HL-60 (cell line): ENCODE data around the gene HMGCS2.

Experiments used
- DNase-seq, 2 experiments: peaks; one replicate each; pipeline ENCODE4 v3.0.0-alpha.2; 2010 to 2020; ENCODE audit warnings: low read depth in 1 of 2, low spot score in 1 of 2
- H3K27ac ChIP-seq: fragments of 250-450 bp; sonication (Bioruptor Pico); replicated peaks from 2 replicates; pipeline ENCODE4 v1.5.1; 2020; ENCODE audit warnings: mild to moderate bottlenecking, moderate library complexity
- H3K27me3 ChIP-seq: fragments of 250-450 bp; sonication (Bioruptor Pico); 2 replicates; pipeline ENCODE4 v1.5.1; 2021; ENCODE audit warnings: mild to moderate bottlenecking, moderate library complexity; ENCODE audit not compliant: insufficient read depth, poor library complexity, severe bottlenecking
- H3K4me3 ChIP-seq: replicated peaks from 2 replicates; pipeline ENCODE4 v1.5.1; 2011; ENCODE audit warnings: mild to moderate bottlenecking, control low read depth, low read length; ENCODE audit not compliant: insufficient read depth
- CTCF ChIP-seq: IDR thresholded peaks from one replicate; pipeline ENCODE4 v1.5.1; 2011; ENCODE audit warnings: low read length, control low read depth, inconsistent platforms; ENCODE audit not compliant: insufficient read depth
- GABPA ChIP-seq: IDR thresholded peaks from 2 replicates; pipeline ENCODE4 v1.6.1; 2012; ENCODE audit warnings: low read depth
- POLR2AphosphoS5 ChIP-seq: IDR thresholded peaks from 2 replicates; pipeline ENCODE4 v1.6.1; 2012; ENCODE audit warnings: low read depth
- REST ChIP-seq: IDR thresholded peaks from 2 replicates; pipeline ENCODE4 v1.6.1; 2012; ENCODE audit warnings: low read depth; ENCODE audit not compliant: insufficient replicate concordance
- SPI1 ChIP-seq: IDR thresholded peaks from 2 replicates; pipeline ENCODE4 v1.6.1; 2012; ENCODE audit warnings: low read depth, mild to moderate bottlenecking, borderline replicate concordance

Gene HMGCS2

GRCh38 chr1:119702384-119702783 lies 66.3 kb downstream of the HMGCS2 start:
- H3K27ac ChIP-seq = no peak overlapping the region
- no peaks in the 10 kb centered on the region for H3K27me3 ChIP-seq
- no peak overlapping the region for H3K4me3 ChIP-seq
- peak; percentile 23 to 50 for DNase-seq
- TF ChIP-seq REST (no peak), CTCF (no peak), GABPA (no peak), SPI1 (peak; percentile 79)

GRCh38 chr1:119701659-119702058 lies 67.0 kb downstream of the HMGCS2 start:
- no peak overlapping the region for H3K4me3 ChIP-seq
- H3K27me3 ChIP-seq = no peaks in the 10 kb centered on the region
- no peak overlapping the region for H3K27ac ChIP-seq
- TF ChIP-seq SPI1 (no peak), REST (no peak), CTCF (no peak), POLR2AphosphoS5 (no peak), GABPA (no peak)
- DNase-seq = no peak

DNA sequence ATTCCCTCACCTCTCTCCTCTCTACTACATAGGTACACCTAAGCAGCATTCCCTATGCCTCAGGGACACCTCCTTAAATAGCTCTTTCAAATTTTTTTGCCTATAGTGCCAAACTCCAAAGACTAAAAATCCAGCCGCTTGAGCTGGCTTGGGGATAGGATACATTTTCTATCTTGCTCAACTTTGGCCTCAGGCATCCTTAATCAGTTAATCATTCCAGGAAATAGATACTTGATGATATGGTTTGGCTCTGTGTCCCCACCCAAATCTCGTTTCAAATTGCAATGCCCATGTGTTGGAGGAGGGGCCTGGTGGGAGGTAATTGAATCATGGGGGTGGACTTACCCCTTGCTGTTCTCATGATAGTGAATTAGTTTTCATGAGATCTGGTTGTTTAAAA lies 68.4 kb downstream of the HMGCS2 start:
- Histone ChIP-seq H3K27ac (no peak overlapping the region), H3K4me3 (no peak overlapping the region), H3K27me3 (no peaks in the 10 kb centered on the region)
- TF ChIP-seq POLR2AphosphoS5 (no peak), SPI1 (no peak), REST (no peak)
- no peak for DNase-seq
